GM13977 (cell line): ENCODE results near the gene EPAS1.

ENCODE experiments used
- DNase-seq: peaks from one replicate; pipeline ENCODE4 v3.0.0; 2012; ENCODE audit warnings: low spot score
- in situ Hi-C: fragments of 300-500 bp; cut with MboI; formaldehyde crosslinking; loops from one replicate; pipeline ENCODE4 v1.12.0; 2022; ENCODE audit warnings: low sequenced_read_pairs, low pct_unique_long_range_greater_than_20kb, mixed read lengths, inconsistent platforms; ENCODE audit not compliant: unreplicated experiment
- TF ChIP-seq, protein P1 (sequence below): IDR thresholded peaks from 2 replicates; pipeline ENCODE4 v1.5.1; 2012; ENCODE audit warnings: mild to moderate bottlenecking, control low read depth; ENCODE audit not compliant: insufficient read depth; ENCODE audit errors: extremely low read depth, missing control alignments

EPAS1 gene

DNA sequence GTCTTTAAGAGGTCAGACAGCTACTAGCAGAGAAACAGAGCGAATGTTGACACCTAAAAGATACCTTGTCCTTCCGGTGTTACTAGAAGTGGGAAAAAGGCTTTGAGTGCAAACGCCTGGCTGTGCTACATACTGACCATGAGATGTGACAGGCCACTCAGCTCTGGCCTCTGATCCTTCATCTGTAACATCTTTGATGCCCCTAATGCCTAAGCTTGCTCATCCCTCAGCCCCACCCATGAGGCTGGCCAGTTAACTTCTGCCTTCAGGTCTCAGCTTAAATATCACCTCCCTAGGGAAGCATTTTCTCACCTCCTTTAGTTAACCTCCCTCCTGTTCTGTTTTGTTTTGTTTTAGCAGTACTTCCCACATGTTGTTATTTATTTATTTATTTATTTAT is 15.9 kb downstream of the EPAS1 start:
- no peak for DNase-seq
- in situ Hi-C loops, result no loop called here
- TF ChIP-seq, protein P1, sequence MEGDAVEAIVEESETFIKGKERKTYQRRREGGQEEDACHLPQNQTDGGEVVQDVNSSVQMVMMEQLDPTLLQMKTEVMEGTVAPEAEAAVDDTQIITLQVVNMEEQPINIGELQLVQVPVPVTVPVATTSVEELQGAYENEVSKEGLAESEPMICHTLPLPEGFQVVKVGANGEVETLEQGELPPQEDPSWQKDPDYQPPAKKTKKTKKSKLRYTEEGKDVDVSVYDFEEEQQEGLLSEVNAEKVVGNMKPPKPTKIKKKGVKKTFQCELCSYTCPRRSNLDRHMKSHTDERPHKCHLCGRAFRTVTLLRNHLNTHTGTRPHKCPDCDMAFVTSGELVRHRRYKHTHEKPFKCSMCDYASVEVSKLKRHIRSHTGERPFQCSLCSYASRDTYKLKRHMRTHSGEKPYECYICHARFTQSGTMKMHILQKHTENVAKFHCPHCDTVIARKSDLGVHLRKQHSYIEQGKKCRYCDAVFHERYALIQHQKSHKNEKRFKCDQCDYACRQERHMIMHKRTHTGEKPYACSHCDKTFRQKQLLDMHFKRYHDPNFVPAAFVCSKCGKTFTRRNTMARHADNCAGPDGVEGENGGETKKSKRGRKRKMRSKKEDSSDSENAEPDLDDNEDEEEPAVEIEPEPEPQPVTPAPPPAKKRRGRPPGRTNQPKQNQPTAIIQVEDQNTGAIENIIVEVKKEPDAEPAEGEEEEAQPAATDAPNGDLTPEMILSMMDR, result no peak

GRCh38 chr2:46314065-46314835 is 17.0 kb downstream of the EPAS1 start:
- TF ChIP-seq, protein P1, result no peak
- DNase-seq, result no peak
- in situ Hi-C loops, result no loop called here

DNA sequence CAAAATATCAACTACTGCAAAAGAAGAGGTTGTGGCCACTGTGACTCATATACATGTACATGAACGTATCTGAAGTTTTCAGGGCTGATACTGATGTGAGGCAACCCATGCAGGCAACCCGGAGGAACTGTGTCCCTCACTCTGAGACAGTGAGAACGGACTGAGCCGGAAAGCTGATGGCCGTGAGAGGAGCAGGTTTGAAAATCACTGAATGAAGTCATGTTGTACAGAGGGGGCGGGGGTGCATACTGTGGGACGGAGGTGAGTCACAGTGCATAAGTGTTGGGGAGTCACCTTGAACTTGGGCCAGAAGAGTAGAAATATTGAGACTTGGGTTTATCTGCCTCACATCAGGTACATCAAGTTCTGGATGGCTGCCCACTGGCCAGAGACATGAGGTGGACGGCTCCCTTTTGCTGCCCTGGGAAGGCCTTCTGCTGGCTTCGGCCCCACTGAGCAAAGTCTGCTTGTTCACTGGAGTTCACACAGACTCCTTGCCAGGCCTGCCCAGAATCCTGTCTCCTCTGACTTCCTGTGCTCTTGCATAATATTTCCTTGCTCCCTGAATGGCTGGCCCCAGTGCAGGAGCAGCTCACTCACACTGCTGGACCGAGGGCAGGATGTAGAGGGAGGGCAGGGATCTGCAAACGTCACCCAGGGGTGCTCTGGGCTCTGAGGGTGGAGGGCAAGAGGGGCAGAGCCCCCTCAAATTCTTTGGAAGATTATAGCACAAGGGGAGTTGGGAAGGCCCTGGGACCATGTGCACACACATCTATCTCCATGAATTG is 18.1 kb downstream of the EPAS1 start:
- in situ Hi-C loops, result no loop called here
- no peak for DNase-seq
- TF ChIP-seq, protein P1, result no peak

DNA sequence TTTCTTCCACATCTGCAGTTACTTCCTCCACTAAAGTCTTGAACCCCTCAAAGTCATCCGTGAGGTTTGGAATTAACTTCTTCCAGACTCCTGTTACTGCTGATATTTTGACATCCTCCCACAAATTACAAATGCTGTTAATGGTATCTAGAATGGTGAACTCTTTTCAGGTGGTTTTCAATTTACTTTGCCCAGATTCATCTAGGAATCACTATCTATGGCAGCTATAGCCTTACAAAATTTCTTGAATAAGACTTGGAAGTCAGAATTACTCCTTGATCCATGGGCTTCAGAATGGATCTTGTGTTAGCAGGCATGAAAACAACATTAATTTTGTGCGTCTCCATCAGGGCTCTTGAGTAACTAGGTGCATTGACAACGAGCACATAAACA is 19.9 kb downstream of the EPAS1 start:
- no peak for DNase-seq
- in situ Hi-C loops, result no loop called here
- TF ChIP-seq, protein P1, result no peak

DNA sequence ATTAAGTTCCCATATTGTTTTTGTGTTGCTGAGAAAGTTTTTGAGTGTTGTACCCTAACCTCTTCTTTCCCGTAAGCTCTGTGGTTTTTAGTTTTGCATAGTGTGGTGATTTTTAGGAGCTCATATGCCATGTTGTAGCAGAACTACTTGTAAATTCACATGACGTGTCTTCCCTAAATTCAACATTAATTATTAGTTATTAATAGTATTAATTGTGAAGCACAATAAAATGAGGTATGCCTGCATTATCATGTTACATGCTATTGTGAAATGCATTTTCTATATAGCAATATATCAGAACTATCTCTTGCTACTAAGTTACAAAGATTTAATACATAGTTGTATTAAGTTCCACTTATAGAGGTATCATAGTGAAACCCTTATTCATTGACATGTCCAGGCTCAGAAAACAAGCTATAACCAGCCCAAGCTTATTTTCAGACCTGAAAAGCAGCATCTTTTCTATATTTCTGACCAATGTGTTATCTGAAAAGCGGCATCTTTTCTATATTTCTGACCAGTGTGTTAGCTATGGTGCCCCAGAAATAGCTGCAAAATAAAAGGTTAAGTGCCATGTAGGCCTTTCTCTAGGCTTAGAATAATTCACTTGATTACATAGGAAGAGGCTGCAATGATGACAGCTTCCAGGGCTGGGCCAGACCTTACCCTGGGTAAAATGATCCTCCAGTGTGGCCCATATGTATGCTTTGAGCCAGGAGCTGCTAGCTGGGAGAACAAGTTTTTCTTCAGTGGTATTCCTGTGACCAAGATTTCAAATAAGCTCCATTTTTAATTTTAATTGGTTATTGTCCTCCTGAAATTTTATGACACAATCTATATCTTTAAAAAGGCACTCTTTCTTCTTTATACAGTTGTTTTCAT is 21.6 kb downstream of the EPAS1 start:
- in situ Hi-C loops, result no loop called here
- no peak for DNase-seq
- TF ChIP-seq, protein P1, result no peak

DNA sequence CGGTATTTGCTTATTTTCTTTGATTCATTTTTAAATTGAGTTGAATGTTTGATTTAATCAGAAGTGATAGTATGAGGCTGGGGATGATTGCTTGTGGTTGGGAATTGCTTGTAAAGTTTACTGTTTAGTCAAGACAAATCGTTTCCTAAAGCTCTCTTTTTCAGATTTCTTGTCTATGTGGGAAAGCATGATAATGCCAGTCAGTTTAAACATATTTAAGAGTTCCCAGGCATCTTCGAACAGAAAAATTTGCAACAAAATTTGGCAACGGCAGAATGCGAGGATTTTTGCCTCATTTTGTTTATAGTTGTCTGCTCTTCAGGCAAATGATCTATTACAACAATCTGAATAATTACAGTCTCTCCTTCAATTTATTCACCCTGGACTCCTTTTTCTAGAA is 22.5 kb downstream of the EPAS1 start:
- TF ChIP-seq, protein P1, result no peak
- in situ Hi-C loops, result no loop called here
- no peak for DNase-seq
